NOMO-1 treated with DMSO at 0.1 percent for 48 hours (cell line): ENCODE data around the gene KANK3.
"Not testable (repeated sequence)": the region's sequence is repeated elsewhere in the genome, so short reads cannot be mapped to it uniquely, and the experiment has no call there.

Source experiments
- DNase-seq: peaks from one replicate; lab custom pipeline; 2025; ENCODE audit not compliant: unreplicated experiment; lab: John Stamatoyannopoulos, UW

The KANK3 gene

DNA sequence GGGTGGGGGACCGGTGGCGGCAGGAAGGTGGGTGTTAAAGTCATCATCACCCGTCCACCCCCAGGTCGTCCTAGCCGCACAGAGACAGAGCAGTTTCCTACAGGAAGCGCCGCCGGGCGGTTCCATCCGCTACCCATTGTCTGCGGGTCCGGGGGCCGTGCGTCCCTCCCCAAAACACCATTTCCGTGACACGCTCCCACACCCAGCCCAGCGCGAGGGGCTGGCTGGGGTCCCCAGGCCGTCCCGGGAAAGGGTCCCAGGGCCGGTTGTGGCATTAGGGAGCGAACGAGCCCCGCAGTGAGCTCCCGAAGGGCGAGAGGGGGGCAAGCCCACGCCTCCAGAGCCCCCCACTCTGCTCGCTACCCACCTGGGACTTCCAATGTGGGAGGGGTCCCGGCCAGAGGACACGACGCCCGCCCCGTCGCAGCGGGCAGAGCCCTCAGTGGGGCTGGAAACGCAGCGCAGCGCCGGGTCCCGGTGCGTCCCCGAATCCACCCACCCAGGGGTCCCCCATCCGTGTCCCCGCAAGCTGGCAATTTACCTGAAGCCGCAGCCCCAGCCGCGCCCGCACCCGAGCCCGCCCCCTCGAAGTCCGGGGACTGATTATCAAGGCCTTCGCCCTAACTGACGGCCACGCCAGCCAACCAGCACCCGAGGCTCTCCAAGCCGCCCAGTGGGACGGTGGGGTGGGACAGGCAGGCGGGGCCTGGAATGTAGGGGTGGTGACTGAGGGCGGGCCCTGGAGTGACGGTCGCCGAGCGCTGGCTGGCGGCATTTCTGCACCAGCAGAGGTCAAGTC, at the start of gene KANK3:
Gene KANK3, minus strand, starts transcription at position 579 of the 799 bp plus-strand sequence. CDS start 5,434 bp downstream, outside the sequence.
- DNase-seq = peak; percentile 87

DNA sequence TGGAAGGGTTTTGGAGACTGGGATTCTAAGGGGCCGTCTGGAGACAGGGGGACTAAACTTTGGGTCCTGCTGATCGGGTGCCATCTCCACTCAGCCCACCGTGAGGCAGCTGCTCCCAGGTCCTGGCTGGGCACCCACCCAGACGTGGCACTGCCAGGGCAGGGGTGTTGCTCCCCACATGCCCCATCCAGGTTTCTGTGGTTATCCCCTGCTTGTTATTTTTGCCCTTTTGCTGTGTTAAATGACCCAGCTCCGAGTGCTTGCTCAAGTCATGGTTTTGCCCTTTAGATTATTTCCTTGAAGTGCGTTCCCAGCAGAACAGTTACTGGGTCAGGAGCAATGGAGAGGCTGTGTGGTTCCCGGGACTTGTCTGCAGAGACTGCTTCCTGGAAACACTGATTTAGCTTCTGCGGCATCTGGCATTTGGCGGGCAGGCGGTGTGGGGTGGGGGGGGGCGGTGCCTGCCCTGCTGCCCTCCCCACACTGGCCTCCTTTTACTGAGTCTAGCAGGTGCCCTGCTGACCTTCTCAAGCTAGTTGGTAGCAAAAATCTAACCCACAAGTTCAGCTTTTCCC, 49.0 kb upstream of the KANK3 start:
- DNase-seq = no peak

DNA sequence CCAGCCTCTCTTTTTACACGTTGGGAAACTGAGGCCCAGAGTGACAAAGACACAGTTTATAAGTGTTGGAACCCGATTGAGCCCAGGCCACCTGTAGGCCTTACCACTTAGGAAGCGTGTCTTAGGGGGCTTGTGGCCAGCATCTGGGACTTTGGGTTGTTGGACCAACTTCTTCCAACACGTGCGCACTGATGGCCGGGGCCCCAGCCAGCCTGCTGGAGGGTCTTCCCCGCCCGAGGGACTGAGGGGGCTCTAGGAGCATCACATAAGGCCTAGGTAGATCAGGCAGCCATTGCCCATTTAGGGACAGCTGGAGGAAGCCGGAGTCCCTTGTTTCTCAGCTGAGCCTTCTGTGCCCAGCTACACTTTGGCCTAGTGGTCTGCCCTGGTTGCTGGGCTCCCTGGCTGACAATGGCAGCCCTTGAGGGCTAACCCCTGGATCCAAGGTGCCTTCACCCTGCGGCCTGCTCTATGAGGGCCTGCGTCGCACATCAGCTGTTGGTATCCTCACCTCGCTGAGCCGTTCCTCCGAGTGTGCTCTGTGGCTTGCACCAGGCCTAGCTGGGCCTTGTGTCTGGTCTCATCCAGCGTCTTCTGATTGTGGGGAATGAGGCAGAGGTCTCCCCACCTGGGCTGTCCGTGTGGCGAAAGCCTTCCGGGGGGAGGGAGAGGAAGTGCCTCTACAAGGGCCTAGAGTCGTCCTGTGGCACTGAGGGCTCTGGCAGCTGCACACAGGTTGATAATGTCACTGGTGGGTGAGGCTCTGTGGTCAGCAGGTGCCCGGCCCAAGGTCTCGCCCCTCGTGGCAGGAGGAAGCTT, 48.3 kb upstream of the KANK3 start:
- DNase-seq = no peak

DNA sequence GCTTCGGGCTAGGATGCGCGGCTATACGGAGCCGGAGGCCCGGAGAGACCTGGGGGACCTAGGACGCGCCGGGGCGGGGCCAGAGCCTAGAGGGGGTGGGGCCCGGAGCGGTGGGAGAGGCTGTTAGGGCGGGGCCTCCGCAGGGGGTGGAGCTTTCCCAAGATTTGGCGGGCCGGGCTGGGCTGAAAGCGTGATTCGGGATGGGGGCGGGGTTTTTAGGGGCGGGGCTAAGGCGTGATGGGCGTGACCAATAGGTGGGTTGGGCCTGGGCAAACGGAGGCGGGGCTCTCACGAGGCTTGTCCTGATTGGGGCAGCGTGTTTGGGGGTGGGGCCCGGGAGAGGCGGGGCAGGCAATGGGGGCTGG, 47.5 kb upstream of the KANK3 start:
- DNase-seq = peak; percentile 63

DNA sequence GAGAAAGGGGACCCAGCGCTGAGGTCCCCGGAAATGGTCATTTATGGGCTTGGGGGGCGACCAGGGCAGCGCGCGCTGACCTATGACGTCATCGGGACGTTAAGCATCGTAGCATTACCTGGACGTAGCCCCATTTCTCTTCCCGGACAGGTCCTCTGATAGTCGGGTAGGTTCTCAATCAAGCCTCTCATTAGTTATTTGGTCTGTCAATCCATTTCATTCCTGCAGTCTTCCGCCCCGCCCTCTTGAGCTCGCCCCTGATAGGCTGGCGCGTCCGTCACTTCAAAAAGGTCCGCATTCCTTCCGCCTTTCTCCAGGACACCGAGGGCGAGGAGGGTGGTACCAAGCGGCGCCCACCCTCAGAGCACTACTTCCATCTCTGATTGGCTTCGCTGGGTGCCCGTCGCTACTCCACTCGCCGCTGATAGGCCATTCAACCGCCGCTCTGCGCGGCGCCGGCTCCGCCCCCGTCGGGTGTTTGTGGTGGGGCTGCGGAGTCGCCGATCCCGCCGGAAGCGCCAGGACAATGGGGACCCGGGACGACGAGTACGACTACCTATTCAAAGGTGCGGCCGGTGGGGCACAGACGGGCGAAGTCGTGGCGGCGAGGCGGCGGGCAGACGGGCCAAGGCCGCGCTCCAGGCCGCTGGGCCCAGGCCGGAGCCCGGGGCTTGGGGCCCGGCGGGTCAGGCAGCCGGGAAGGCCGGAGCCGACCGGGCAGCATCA, 47.0 kb upstream of the KANK3 start, which contains the start of gene RAB11B:
Gene RAB11B, plus strand, starts transcription at position 470 of the 726 bp plus-strand sequence. Its CDS starts 57 bp downstream, at position 527.
- DNase-seq = peak; percentile 100

DNA sequence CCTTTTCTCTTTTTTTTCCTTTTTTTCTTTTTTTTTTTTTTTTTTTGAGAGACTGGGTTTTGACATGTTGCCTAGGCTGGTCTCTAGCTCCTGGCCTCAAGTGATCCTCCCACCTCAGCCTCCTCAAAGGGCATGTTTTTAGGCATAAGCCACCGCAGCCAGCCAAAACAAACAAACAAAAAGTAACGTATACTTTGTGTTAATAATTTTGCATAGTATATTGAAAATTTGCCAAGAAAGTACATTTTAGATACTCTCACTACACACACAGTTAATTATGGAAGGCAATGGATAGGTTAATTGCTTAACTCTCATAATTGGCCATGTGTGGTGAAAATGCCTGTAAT, 45.5 kb upstream of the KANK3 start:
- DNase-seq = no peak

DNA sequence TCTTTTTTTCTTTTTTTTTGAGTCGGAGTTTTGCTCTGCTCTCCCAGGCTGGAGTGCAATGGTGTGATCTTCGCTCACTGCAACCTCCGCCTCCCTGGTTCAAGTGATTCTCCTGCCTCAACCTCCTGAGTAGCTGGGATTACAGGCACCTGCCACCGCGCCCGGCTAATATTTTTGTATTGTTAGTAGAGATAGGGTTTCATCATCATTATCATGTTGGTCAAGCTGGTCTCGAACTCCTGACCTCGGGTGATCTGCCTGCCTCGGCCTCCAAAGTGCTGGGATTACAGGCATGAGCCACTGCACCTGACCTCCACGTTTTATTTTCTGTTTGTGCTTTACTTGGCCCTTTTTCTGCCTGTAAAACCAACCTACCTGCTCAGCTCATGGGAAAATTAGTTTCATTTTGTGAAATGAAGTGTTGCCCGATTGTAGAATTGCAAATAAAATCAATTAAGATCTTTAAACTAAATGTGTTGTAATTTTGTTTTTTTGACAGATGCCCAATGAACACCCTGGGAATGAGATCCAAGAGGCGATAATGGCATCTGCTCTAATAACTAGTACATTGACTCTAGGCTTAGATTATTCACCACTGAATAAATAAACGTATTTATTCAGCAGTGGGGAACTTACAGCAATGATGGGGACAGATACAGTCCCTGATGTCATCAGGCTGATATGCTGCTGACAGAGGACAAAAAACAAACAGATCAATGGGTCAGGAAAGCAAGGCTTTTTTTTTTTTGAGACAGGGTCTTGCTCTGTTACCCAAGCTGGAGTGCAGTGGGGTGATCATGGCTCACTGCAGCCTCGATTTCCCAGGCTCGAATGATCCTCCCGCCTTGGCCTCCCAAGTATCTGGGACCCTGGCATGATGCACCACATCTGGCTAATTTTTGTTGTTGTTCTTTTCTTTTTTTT, 44.9 kb upstream of the KANK3 start:
- no peak for DNase-seq

DNA sequence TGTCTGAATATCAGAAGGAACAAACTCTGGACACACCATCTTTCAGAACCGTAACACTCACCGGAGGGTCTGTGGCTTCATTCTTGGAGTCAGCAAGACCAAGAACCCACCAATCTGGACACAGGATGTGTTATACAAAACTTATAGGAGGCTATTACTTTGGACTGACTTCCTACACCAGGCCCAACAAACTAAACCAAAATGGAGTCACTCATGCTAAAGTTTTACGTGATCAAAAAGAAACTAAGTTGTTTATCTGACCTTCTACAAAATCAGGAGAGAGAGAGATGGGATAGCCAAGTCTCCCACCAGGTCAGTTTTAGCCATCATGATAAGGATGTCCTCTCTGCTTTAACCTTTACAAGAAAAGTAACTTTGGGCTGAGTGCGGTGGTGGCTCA, 43.9 kb upstream of the KANK3 start:
- DNase-seq = no peak

DNA sequence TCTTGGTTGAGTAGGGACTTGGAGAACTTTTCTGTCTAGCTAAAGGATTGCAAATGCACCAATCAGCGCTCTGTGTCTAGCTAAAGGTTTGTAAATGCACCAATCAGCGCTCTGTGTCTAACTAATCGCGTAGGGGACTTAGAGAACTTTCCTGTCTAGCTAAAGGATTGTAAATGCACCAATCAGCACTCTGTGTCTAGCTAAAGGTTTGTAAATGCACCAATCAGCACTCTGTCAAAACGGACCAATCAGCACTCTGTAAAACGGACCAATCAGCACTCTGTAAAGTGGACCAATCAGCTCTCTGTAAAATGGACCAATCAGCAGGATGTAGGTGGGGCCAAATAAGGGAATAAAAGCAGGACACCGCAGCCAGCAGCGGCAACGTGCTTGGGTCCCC, 43.4 kb upstream of the KANK3 start:
- not testable (repeated sequence) for DNase-seq

DNA sequence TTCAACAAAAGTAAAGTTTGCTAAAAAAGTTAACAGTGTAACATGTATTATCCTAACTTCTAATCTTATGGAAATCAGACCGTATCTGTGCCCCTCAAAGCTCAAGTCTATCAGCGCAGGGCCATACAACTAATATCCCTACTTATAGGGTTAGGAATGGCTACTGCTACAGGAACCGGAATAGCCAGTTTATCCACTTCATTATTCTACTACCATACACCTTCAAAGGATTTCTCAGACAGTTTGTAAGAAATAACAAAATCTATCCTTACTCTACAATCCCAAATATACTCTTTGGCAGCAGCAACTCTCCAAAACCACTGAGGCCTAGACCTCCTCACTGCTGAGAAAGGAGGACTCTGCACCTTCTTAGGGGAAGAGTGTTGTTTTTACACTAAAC, 42.5 kb upstream of the KANK3 start:
- DNase-seq = not testable (repeated sequence)

DNA sequence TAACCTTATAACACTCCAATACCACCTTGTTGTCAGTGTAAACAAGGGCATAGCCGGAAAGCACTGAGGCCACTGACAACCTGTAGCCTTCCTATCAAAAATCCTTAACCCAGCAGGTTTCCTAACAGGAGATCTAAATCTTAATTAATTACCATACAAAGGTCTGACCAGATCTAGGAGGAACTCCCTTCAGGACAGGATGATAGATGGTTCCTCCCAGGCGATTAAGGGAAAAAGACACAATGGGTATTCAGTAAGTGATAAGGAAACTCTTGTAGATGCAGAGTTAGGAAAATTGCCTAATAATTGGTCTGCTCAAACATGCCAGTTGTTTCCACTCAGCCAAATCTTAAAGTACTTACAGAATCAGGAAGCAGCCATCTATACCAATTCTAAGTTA, 42.0 kb upstream of the KANK3 start:
- DNase-seq = not testable (repeated sequence)

DNA sequence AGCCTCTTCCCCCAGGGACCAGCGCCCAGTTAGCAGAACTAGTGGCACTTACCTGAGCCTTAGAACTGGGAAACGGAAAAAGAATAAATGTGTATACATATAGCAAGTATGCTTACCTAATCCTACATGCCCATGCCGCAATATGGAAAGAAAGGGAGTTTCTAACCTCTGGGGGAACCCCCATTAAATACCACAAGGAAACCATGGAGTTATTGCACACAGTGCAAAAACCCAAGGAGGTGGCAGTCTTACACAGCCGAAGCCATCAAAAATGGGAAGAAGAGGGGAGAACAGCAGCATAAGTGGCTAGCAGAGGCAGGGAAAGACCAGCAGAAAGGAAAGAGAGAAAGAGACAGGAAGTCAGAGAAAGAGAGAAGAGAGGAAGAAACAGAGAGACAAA, 41.5 kb upstream of the KANK3 start:
- DNase-seq = not testable (repeated sequence)

DNA sequence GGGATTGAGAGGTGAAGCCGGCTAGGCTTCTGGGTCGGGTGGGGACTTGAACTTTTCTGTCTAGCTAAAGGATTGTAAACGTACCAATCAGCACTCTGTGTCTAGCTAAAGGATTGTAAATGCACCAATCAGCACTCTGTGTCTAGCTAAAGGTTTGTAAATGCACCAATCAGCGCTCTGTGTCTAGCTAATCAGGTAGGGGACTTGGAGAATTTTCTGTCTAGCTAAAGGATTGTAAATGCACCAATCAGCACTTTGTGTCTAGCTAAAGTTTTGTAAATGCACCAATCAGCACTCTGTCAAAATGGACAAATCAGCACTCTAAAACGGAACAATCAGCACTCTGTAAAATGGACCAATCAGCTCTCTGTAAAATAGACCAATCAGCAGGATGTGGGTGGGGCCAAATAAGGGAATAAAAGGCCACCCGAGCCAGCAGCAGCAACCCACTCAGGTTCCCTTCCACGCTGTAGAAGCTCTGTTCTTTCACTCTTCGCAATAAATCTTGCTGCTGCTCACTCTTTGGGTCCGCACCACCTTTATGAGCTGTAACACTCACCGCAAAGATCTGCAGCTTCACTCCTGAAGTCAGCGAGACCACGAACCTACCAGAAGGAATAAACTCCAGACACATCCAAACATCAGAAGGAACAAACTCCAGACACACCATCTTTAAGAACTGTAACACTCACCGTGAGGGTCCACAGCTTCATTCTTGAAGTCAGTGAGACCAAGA, 36.3 kb upstream of the KANK3 start:
- not testable (repeated sequence) for DNase-seq

DNA sequence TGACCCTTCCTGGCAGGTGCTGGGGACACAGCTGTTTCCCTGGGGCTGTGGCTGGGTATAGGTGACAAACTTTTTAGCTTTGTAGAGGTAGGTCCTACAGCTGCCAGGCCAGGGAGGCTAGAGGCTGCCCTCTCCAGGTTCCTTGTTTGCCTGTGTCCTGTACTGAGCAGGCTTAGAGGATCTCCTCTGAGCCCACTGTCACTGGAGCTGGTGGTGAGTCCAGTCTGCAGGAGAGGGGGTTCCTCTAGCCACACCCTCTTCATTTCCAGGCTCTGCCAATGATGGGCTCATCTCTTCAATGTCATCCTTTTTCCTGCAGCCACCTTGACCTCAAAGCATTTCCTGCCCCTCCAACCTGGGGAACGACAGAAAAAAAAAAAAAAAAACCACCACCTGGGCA, 34.5 kb upstream of the KANK3 start:
- no peak for DNase-seq

DNA sequence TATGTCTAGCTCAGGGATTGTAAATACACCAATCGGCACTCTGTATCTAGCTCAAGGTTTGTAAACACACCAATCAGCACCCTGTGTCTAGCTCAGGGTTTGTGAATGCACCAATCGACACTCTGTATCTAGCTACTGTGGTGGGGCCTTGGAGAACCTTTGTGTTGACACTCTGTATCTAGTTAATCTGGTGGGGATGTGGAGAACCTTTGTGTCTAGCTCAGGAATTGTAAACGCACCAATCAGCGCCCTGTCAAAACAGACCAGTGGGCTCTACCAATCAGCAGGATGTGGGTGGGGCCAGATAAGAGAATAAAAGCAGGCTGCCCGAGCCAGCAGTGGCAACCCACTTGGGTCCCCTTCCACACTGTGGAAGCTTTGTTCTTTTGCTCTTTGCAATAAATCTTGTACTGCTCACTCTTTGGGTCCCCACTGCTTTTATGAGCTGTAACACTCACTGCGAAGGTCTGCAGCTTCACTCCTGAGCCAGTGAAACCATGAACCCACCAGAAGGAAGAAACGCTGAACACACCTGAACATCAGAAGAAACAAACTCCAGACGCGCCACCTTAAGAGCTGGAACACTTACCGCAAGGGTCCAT, 33.4 kb upstream of the KANK3 start:
- not testable (repeated sequence) for DNase-seq

DNA sequence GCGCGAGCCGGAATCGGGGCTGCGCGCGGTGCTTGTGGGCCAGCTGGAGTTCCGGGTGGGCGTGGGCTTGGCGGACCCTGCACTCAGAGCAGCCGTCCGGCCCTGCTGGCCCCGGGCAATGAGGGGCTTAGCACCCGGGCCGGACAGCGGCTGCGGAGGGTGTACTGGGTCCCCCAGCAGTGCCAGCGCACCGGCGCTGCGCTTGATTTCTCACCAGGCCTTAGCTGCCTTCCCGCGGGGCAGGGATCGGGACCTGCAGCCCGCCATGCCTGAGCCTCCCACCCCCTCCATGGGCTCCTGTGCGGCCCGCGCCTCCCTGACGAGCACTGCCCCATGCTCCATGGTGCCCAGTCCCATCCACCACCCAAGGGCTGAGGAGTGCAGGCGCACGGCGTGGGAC, 32.7 kb upstream of the KANK3 start:
- DNase-seq = not testable (repeated sequence)

DNA sequence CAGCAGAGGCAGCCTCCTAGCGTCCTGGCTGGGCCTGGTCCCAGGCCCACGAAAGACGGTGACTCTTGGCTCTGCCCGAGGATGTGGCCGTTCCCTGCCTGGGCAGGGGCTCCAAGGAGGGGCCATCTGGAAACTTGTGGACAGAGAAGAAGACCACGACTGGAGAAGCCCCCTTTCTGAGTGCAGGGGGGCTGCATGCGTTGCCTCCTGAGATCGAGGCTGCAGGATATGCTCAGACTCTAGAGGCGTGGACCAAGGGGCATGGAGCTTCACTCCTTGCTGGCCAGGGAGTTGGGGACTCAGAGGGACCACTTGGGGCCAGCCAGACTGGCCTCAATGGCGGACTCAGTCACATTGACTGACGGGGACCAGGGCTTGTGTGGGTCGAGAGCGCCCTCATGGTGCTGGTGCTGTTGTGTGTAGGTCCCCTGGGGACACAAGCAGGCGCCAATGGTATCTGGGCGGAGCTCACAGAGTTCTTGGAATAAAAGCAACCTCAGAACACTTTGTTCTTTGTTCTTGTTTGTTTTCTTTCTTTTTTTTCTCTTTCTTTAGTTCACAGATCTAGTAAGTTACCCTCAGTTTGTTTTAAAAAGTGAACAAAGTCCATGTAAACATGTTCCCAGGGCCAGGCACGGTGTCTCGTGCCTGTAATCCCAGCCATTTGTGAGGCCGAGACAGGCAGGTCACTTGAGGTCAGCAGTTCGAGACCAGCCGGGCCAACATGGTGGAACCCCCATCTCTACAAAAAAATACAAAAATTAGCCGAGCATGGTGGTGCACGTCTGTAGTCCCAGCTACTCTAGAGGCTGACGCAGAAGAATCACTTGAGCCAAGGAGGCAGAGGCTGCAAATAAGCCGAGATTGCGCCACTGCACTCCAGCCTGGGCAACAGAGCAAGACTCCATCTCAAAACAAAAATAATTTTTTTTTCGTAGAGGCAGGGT, 31.1 kb upstream of the KANK3 start:
- no peak for DNase-seq
